C4-2B (cell line): ENCODE data around the gene C17orf114.

Experiments
- ZFX ChIP-seq: fragments of 450-650 bp; IDR thresholded peaks from 2 replicates; pipeline ENCODE4 v1.6.1; 2017
- TF ChIP-seq, protein P1 (sequence below): fragments of 450-650 bp; conservative IDR thresholded peaks from 2 replicates; pipeline ENCODE4 v1.5.1; 2017; ENCODE audit warnings: mild to moderate bottlenecking

DNA sequence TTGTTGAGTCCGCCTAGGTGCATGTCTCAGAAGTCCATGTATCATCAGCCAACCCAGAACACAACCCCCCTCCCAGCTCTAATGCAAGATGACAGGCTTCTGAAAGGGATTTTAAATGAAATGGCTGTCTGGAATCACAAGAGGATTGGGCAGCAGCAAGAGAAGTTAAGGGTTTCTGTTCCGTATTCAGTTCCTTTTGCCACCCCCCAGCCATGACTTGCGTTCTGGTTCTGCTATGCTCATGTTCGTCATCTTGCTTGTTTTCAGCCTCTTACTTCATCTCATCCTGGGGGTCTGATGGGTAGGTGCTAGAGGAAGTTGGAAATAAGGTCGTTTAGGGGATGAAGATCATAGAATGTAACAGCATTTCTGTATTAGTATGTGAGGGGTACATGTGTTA, 43.0 kb upstream of the C17orf114 start:
- TF ChIP-seq, protein P1, sequence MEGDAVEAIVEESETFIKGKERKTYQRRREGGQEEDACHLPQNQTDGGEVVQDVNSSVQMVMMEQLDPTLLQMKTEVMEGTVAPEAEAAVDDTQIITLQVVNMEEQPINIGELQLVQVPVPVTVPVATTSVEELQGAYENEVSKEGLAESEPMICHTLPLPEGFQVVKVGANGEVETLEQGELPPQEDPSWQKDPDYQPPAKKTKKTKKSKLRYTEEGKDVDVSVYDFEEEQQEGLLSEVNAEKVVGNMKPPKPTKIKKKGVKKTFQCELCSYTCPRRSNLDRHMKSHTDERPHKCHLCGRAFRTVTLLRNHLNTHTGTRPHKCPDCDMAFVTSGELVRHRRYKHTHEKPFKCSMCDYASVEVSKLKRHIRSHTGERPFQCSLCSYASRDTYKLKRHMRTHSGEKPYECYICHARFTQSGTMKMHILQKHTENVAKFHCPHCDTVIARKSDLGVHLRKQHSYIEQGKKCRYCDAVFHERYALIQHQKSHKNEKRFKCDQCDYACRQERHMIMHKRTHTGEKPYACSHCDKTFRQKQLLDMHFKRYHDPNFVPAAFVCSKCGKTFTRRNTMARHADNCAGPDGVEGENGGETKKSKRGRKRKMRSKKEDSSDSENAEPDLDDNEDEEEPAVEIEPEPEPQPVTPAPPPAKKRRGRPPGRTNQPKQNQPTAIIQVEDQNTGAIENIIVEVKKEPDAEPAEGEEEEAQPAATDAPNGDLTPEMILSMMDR = no peak
- TF ChIP-seq ZFX = no peak
